HG03457 (cell line): ENCODE results near the gene GATM.
A peak's percentile ranks its signal among the peaks of the same experiment; 100 is the strongest.

Experiments used
- ATAC-seq: cut with Tn5 transposase; IDR thresholded peaks from one replicate; pipeline ENCODE4 v1.9.1; 2021; ENCODE audit warnings: moderate number of reproducible peaks; ENCODE audit not compliant: unreplicated experiment

GATM gene, protein sequence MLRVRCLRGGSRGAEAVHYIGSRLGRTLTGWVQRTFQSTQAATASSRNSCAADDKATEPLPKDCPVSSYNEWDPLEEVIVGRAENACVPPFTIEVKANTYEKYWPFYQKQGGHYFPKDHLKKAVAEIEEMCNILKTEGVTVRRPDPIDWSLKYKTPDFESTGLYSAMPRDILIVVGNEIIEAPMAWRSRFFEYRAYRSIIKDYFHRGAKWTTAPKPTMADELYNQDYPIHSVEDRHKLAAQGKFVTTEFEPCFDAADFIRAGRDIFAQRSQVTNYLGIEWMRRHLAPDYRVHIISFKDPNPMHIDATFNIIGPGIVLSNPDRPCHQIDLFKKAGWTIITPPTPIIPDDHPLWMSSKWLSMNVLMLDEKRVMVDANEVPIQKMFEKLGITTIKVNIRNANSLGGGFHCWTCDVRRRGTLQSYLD

DNA sequence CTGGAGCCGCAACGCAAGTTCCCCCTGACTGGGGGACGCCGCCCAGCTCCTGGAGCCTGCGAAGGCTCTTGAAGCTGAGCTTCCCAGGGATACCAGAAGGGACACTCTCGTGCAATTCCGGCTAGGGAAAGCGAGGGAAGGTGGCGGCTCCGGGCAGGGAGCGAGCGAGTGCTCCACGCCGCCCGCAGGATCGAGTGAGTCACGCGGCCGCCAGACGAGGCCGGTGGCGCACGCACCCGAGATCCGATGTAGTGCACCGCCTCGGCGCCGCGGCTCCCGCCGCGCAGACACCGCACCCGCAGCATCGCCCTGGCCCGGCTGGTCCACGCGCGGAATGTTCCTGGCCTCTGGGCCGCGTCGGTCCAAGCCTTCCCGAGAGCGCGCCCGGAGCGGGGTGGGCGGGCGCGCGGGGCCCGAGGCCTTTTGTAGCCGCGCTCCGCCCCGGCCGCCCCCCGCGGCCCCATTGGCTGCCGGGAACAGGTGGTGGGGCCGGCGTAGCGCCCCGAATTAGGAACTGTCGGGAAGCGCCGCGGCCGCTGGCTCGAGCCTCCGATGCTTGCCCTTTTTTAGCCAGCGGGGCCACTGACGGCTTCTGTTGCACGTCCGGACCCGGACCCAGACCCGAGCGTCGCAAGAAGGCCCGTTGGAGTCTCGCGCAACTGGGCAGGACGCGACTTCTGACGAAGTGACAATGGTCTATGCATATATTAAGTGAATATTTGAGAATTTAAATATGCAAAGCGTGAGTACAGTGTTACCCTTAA, at the start of gene GATM:
Gene GATM, minus strand, starts transcription at position 396 of the 764 bp plus-strand sequence. Its CDS starts 91 bp downstream, at position 305.
- peak; percentile 75 for ATAC-seq

DNA sequence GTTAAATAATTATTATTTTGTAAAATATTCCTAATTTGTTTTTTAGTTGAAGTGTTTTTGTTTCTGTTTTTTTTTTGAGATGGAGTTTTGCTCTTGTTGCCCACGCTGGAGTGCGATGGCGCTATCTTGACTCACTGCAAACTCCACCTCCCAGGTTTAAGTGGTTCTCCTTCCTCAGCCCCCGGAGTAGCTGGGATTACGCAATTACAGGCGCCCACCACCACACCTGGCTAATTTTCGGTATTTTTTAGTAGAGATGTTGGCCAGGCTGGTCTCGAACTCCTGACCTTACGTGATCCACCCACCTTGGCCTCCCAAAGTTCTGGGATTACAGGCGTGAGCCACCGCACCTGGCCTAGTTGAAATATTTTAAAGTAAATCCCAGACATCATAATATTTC, 48.7 kb upstream of the GATM start:
- ATAC-seq = no peak

DNA sequence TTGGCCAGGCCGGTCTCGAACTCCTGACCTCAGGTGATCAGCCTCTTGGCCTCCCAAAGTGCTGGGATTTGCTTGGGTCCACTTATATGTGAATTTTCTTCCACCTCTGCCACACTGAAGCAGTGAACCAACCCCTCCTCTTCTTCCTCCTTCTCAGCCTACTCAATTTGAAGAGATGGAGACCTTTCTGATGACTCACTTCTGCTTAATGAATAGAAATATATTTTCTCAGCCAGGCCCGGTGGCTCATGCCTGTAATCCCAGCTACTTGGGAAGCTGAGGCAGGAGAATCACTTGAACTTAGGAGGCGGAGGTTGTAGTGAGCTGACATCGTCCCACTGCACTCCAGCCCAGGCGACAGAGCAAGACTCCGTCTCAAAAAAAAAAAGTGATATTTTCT, 46.8 kb upstream of the GATM start:
- ATAC-seq = no peak

DNA sequence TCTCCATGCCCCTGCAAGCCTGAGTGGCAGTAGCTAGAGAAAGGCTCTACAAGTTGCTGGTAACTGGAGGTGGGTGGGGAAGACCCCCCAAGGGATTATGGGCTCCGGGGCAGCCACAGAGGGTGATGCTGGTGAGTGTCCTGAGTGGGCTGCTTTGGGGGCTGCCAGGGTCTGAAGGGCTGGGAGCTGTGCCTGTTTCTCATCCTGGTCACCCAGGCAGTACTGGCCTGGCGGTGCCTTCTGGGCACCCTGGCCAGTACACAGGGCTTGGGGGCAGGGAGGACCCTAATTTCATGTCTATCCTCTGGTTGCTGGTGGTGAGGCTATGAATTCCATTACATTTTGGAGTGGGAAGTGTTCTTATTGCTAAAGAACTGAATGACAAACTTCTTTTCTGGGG, 46.1 kb upstream of the GATM start:
- no peak for ATAC-seq

DNA sequence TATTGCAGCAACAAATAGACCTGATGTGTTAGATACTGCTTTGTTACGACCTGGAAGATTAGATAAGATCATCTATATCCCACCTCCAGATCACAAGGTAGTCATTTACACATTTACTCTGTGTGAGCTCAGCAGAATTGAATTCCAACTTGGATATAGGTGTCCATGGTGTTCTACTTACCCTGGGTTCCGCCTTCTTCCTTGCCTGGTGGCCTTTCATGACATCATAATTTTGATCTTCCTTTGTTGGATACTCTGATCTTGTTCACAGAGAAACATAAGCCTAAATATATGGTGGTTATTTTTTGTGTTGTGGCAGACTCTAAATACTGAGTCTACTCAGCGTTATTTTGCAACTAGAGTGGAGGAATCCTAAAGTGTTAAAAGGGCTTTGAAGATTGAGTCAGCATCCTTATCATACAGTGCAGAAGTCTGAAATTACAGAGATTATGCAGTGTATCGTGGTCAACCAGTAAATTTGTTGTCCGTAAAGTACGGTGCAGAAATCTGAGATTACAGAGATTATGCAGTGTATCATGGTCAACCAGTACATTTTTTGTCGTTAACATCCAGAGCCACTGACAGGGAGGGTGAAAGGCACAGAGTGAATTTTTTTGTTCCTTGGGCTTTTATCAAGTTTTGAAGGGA, 39.1 kb upstream of the GATM start:
- no peak for ATAC-seq

DNA sequence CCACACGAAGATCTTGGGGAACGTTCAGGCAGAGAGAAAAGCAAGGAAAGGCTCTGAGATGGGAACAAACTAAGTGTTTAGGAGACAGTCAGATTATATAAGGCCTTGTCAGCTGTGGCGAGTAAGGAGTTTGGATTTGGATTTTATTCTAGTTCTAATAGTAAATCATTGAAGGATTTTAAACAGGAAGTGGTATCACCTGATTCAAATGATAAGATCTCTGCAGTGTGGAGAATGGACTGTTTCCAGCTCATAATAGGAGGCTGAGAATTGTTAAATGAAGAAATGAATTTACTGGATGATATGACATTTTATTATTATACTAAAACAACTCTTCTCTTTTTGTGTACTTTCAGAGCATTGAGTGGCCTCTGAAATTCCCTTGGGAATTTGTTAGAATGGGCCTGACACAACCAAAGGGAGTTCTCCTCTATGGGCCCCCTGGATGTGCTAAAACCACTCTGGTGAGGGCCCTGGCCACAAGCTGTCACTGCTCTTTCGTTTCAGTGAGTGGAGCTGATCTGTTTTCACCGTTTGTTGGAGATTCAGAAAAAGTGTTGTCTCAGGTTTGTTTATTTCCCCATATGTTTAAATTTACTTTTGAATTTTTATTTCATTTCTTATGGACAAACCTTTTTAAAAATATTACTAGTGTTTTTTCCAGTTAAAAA, 36.0 kb upstream of the GATM start:
- no peak for ATAC-seq

DNA sequence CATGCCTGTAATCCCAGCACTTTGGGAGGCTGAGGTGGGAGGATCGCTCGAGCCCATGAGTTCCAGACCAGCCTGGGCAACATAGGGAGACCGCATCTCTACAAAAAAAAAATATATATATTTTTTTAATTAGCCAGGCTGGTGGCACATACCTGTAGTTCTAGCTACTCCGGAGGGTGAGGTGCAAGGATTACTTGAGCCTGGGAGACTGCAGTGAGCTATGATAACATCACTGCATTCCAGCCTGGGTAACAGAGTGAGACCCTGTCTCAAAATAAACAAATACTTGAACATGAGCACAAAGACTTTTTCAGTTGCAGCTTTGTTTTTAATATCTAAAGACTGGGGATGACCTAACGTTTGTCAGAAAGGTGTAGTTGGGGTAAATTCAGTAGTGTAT, 31.3 kb upstream of the GATM start:
- no peak for ATAC-seq

DNA sequence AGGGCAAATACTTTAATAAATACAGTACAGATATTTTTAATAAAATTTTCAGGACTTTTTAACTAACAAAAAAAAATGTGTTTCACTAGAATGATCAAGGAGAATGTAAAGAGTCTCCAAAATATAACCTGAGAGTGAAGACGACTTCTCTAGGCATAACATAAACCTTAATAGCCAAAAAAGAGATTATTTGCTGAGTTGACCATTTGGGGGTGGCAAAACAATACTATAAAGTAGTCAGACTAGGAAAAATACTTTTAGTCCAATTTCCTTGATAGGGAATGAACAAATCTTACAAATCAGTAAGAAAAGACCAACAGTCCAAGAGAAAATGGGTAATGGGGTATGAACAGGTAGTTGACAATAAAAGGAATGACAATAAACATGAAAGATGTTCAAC, 29.4 kb upstream of the GATM start:
- ATAC-seq = no peak

DNA sequence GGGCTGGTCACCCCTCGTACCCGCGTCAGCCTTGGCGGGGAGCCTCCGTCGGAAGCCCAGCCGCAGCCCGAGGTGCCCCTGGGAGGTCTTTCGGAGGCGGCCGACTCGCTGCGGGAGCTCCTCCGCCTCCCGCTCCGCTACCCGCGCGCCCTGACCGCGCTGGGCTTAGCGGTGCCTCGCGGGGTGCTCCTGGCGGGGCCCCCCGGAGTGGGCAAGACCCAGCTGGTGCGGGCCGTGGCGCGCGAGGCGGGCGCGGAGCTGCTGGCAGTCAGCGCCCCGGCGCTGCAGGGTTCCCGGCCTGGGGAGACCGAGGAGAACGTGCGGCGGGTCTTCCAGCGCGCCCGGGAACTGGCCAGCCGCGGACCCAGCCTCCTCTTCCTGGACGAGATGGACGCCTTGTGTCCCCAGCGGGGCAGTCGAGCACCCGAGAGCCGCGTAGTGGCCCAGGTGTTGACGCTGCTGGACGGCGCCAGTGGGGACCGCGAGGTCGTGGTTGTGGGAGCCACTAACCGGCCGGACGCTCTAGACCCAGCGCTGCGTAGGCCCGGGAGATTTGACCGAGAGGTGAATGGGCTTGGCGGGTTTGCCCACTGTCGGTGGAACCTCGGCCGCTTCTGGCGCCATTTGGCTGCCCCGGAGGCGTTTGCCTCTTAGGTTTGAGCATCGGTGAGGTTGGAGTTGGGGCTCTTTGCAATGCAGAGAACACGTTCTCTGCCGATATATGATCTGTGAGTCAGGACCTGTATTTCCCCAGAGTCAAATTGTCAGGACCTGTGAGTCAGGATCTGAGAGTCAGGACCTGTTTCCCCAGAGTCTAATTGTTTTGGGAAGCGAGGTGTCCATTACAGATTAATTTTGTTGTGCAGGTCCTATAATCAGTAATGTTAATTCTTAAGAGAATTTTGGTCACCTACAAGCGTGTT, 24.9 kb upstream of the GATM start:
- ATAC-seq = peak; percentile 21

DNA sequence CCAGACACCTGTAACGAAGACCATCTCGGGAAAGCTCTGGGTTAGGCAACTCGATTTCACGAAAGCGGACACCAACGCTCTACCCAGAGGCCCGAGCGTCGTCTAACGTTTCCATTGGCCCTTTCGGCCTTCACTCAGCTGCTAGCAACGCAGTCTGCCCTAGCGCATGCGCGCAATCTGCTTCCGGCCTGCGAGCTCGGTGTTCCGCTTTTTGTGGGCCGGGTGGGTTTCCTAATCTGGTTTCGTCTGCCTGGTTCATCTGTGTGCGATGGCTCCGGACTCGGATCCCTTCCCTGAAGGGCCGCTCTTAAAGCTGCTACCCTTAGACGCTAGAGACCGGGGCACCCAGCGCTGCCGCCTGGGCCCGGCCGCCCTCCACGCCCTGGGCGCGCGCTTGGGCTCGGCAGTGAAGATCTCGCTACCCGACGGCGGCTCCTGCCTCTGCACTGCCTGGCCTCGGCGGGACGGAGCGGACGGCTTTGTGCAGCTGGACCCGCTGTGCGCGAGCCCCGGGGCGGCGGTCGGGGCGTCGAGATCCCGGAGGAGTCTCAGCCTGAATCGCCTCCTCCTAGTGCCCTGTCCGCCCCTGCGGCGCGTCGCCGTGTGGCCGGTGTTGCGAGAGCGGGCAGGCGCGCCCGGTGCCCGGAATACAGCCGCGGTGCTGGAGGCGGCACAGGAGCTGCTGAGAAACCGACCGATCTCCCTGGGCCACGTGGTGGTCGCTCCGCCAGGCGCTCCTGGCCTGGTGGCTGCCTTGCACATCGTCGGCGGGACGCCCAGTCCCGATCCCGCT, 24.0 kb upstream of the GATM start:
- peak; percentile 76 for ATAC-seq

DNA sequence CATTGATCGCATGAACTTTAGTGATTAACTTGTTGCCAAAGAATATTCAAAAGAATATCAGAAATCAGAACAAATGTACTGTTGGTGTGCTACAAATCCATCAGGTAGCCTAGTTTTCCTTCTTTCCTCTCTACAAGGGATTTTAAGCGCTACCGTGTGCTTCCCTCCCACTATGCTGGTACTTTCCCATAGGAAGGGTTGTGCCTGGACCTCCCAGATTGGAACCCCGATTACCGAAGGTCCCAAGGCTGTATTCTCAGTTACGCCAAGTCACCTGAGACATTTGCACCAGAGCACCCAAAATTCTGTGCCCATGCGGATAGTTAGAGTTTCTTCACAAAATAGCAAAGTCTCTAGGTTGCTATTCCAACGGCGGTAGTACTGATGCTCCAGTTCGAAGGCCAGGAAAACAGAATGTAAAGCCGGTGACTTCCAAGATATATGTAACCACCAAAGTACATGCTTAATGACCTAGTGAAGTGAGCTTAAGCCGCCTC, 23.4 kb upstream of the GATM start:
- peak; percentile 6 for ATAC-seq

DNA sequence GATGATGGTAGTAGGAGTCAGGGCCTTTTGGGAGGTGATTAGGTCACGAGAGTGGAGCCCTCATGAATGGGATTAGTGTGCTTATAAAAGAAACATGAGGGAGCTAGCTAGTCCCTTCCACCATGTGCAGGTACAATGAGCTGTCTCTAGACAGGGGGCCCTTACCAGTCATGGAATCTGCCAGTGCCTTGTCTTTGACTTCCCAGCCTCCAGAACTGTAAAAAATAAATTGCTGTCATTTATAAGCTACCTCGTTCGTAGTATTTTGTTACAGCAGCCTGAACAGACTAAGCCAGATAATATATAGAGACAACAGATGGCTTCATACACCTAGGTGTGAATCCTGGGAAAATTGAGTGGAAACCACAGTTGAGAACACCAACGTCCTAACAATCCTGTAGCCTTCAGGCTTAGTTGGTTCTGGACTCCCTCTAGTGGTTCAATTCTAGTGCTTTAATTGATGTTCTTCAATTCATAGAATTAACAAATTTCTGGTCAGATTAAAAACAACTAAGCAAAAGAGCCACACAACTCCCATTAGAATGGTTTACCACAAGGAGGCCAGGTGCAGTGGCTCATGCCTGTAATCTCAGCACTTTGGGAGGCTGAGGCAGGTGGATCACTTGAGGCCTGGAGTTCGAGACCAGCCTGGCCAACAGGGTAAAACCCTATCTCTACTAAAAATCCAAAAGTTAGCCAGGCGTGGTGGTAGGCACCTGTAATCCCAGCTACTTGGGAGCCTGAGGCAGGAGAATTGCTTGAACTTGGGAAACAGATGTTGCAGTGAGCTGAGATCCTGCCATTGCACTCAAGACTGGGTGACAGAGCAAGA, 21.3 kb upstream of the GATM start:
- ATAC-seq = no peak

DNA sequence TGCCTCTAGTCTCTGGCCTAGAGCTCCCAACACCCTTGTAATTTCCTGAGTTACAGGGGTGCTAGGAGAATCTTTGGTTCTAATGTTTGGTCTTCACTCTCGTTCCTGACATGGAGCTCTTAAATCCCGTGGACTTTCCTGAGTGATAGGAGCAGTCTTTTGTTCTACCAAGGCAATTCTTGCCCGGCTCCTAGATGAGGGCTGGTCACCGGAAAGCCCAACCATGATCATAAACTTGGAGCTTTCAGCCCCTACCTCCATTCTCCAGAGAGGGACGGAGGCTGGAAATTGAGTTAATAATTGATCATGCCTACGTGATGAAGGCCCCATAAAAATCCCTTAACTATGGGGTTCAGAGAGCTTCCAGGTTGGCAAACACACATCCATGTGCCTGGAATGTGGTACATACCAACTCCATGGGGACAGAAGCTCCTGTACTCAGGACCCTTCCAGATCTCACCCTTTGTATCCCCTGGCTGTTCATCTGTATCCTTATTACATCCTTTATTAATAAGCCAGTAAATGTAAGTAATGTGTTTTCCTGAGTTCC, 18.8 kb upstream of the GATM start:
- no peak for ATAC-seq

DNA sequence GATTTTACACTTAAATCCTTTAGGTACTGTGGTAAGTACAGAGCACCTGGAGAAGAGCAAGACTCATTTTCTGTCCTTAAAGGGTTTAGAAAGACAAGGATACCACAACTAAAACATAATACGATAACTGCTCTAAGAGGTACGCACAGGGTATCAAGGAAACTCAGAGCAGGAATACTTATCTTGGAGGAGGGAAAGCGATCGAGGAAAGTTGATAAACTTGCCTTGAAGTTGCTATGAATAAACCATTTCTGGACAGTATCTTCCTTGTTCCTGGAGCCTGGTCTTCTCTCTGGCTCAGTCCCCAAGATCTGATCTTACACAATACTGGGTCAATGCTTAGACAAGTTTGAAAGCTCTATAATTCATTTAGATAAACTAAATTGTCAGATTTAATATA, 17.6 kb upstream of the GATM start:
- no peak for ATAC-seq

DNA sequence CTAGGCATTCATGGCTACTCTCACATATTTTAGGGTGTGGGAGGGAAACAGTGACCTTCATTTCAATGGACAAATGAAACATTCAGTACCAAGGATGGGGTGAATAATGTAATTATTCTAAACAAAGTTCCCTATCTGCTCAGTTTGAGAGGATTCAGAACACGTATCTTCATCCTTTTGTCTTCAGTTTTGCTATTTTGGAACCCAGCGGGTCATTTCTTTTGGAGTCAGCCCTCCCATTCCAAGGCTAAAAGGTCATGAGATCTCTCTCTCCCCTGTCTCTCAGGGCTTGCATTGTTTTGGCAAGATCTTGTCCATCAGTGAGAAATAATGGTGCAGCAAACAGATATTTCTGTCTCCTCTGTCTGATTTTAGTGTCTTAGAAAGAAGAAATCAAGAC, 16.3 kb upstream of the GATM start:
- ATAC-seq = no peak

DNA sequence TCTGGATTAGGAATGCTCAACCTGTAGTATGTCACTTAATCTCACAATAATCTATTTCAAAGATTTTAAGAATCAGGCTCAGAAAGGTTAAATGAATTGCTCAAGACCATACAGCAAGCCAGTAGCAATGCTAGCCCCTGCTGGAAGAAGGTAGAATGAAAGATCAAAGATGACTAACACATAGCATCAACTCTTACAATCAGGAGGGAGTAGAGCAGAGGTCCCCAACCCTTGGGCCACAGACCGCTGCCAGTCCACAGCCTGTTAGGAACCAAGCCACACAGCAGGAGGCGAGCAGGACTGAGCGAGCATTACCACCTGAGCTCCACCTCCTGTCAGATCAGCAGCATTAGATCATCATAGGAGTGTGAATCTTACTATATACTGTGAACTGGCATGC, 15.5 kb upstream of the GATM start:
- no peak for ATAC-seq

DNA sequence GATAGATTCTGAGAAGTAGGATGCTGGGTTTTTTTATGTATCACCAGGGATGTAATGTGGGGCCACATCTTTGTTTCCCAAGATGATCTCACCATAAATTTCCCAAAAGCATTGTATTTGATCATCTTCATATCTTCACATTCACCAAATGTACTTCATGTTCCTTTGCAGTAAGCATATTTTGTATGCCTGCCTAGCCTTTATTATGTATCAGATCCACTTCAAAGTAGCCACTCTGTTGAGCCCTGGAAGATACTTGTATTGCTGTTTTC, 14.2 kb upstream of the GATM start:
- no peak for ATAC-seq
